Measurements from ENCODE around the gene RBPMS2.

Gene RBPMS2

GRCh38 chr15:64698823-64699222 is 76.6 kb downstream of the RBPMS2 start:
- in situ Hi-C loops (cut with MboI; ENCODE audit: low sequenced_read_pairs), result no loop called here

DNA sequence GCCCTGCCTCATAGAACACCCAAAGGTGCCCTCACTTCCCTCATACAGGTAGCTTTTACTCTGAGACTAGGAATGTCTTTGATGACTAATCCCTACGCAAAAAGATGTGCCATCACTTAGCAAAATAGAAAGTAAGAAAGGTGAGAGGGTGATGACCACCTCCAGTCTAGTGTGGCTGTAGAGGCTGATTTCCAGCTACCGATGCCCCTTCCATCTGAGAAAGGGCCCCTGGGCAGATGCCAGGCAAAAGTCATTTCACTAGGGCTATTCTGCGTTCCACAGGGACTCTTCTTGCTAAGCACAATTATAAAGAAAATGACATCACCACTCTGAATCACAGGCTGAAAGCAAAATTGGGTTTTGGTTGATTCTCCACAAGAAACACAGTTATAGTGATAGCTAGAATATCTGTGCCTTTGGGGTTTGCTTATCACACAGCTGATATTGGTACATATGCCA is 77.4 kb downstream of the RBPMS2 start:
- in situ Hi-C loops (cut with MboI; ENCODE audit: low sequenced_read_pairs), result no loop called here

DNA sequence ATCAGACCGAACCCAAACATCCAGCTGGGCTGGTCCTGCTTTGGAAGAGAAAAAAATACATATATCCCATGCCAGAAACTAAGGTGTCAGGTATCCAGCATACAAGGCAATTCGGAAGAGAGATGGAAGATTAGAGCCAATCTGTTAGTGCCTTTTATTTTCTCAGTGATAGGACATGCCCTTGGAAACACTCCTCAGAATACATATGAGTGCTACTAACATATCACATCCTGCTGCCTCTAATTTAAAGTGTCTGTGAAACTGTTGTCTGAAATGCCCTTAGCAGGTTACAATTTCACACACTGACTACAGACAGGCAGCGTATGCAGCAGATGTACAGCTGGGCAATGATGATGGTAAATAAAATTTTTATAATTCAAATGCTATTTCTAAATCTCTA is 78.9 kb downstream of the RBPMS2 start:
- in situ Hi-C loops (cut with MboI; ENCODE audit: low sequenced_read_pairs), result no loop called here

GRCh38 chr15:64695561-64695992 is 79.8 kb downstream of the RBPMS2 start:
- in situ Hi-C loops (cut with MboI; ENCODE audit: low sequenced_read_pairs), result no loop called here

- in situ Hi-C loops (cut with MboI; ENCODE audit: low sequenced_read_pairs), result no loop called here
Measured at GRCh38 chr15:64694816-64695215, 80.6 kb downstream of the RBPMS2 start.

DNA sequence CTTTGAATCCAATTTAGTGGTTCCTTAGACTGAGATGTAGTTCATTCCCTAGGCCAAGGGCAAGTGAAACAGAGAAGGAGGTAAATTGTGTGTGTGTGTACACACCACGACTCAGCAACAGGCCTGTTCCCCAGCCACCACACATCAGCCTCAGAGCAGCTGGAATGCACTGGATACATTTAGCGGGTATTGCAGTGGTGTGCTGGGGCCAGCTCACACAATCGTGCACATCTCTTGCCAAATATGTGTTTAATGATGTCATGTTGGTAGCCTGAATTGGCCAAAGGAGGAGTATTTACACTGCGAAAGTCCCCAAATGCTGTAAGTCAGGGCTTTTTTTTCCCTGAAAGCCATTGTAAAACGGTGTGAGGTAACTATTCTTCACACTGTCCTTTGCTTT is 82.3 kb downstream of the RBPMS2 start:
- in situ Hi-C loops (cut with MboI; ENCODE audit: low sequenced_read_pairs), result no loop called here

DNA sequence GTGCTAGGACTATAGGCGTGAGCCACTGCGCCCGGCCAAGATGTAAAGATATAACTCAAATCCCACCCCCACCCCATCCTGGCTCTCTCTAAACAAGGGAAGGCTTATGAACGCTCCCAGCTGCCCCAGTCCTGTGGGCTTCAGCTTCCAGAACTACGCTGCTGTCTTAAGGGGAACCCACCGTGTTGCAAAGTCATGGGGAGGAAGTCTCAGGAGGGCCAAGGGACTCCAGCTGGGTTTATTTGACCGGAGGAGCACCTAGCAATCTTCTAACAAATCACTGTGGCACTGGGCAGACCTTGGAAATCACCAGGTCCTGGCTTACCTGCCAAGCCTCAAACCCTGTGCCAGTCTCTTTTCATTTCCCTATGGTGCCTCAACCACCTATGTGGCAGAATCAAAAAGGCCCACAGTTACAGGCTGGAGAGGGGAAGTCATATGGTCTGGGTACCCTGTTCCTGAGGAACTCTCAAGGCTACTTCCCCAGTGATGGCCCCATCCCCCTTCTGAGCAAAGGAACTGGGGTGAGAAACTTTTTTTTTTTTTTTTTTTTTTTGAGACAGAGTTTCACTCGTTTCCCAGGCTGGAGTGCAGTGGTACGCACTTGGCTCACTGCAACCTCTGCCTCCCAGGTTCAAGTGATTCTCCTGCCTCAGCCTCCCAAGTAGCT is 83.4 kb downstream of the RBPMS2 start:
- in situ Hi-C loops (cut with MboI; ENCODE audit: low sequenced_read_pairs), result no loop called here

DNA sequence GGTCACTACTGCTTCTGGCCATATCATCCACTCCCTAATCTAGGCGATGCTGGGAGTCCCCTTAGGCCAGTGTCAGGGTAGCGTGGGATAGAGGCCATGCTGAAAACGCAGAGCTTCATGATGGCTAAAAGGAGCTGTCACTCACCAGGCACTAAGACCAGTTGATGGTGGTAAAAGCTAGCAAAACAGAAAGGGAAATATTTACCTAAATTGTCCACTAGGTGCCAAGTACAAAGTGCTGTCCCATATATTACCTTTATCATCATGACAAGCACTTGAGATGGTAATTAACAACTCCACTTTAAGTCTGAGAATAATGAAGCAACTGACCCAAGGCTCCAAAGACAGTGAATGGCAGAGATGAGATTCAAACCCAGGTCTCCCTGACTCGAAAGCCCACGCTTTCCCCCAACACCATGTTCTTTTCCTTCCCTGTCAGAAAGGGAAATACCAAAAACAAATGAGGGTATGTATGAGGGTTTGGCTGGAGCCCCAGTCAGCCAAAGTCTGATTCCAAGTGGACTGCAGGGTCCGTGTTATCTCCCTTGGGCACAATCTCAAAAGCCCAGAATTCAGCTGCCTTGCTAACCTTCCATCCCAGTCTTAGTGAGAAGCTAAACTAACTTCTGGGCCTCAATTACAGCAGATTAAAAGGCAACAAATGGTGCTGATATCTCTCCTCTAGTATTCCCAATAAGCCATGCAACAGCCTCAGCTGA is 84.7 kb downstream of the RBPMS2 start:
- in situ Hi-C loops (cut with MboI; ENCODE audit: low sequenced_read_pairs), result no loop called here

- in situ Hi-C loops (cut with MboI; ENCODE audit: low sequenced_read_pairs), result no loop called here
Measured at GRCh38 chr15:64690008-64690407, 85.4 kb downstream of the RBPMS2 start.
